GM12891 (cell line): ENCODE data around the gene SLC19A1.

ENCODE experiments used
- POLR2A ChIP-seq: IDR thresholded peaks from 2 replicates; pipeline ENCODE4 v1.6.1; 2011; ENCODE audit warnings: low read depth, low read length, control low read depth
- POLR2AphosphoS5 ChIP-seq: IDR thresholded peaks from 2 replicates; pipeline ENCODE4 v1.6.1; 2011; ENCODE audit warnings: low read depth, low read length, control low read depth

DNA sequence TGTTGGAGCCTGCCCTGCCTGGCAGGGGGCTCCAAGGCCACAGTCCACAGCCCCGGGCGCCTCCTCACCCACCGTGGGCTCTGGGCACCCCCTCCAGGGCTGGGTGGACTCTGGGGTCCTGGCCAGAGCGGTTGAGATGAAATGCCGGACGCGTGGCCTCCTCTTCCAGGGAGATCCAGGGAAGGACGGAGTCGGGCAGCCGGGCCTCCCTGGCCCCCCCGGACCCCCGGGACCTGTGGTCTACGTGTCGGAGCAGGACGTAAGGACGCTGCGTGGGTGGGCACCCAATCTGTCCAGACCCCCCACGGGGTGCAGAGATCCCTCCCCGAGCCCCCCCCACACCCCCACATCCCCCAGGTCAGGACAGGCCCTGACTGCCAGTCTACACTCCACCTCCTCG, 51.2 kb downstream of the SLC19A1 start:
- TF ChIP-seq POLR2AphosphoS5, result no peak
- no peak for TF ChIP-seq POLR2A
